Activated T-cell treated with anti-CD3 and anti-CD28 coated beads, Interleukin-2, amount 50 U/mL, for 72 hours (primary cell): ENCODE data around the gene TRIM52. TPM values are rescaled to one million over a fixed set of nuclear protein-coding genes. Genes with fewer than 3 reads are reported as not detected.
"Not testable (repeated sequence)": the region's sequence is repeated elsewhere in the genome, so short reads cannot be mapped to it uniquely, and the experiment has no call there.

Experiments
- ATAC-seq, 2 donors: fragments of 150-1000 bp; cut with Tn5 transposase; replicated peaks in 1 of 2; 2 replicates each; pipeline ENCODE4 v1.10.0; 2021; ENCODE audit warnings: moderate library complexity in 2 of 2, mild to moderate bottlenecking in 1 of 2
- DNase-seq, 2 donors: peaks; one replicate each; pipeline ENCODE4 v3.0.0; 2021 to 2022; ENCODE audit warnings: mixed read lengths in 1 of 2
- H3K27ac Mint-ChIP-seq: one replicate; pipeline ENCODE4 v1.8.0; 2022; ENCODE audit warnings: mild to moderate bottlenecking, moderate library complexity, mixed read lengths
- H3K27me3 Mint-ChIP-seq: one replicate; pipeline ENCODE4 v1.8.0; 2022; ENCODE audit warnings: low read depth, mixed read lengths
- H3K36me3 Mint-ChIP-seq, 2 donors: one replicate each; pipeline ENCODE4 v1.8.0; 2022; ENCODE audit warnings: mixed read lengths in 2 of 2, mild to moderate bottlenecking in 1 of 2; ENCODE audit not compliant: insufficient read depth in 2 of 2
- H3K4me1 Mint-ChIP-seq: one replicate; pipeline ENCODE4 v1.8.0; 2022; ENCODE audit warnings: low read depth, mixed read lengths
- H3K4me3 Mint-ChIP-seq, 2 donors: one replicate each; pipeline ENCODE4 v1.8.0; 2022; ENCODE audit warnings: mild to moderate bottlenecking in 2 of 2, mixed read lengths in 2 of 2, moderate library complexity in 2 of 2
- H3K9me3 Mint-ChIP-seq, 2 donors: one replicate each; pipeline ENCODE4 v1.8.0; 2022; ENCODE audit warnings: mixed read lengths in 2 of 2
- total RNA-seq, 2 donors: library from RNA; stranded (reverse); gene quantifications; one replicate each; pipeline ENCODE4 v1.2.3, GENCODE V29; 2022

Gene TRIM52
- 10 to 100 TPM; 19.2 to 22.7 TPM for total RNA-seq

DNA sequence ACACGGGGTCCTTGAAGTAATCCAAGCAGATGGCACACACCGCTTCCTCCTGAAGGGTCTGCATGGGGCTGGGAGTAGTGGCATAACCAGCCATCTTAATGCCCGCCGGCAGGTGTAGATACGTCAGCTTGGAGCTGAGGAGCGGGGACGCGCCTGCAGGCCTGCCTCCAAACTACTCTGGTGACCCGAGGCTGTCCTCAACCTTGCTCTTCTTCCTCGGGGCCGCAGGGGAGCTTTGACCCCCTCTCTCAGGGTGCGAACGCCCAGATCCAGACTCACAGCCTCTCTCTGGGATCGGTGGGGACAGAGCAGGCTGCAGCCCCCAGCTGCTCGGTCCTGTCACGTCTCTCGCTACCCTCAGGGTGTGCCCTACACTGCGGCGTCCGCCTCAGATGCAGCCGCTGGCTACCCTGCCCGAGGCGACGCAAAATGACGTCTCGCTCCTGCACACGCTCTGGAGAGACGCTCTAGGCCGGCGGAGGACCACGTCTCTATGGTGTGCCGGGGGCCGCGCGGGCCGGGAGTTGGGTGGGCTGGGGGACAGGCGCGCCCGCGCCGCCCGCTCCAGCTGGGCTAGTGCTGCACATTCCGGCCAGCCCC, at the start of gene TRIM52:
Gene TRIM52, minus strand, starts transcription at position 424 of the 600 bp plus-strand sequence. Its CDS starts 330 bp downstream, at position 94.
- Mint-ChIP-seq H3K4me1 (peaks cover 42% of the 10 kb centered on the region), H3K27ac (peak within 1 kb of the TSS; percentile 92), H3K9me3 (no peaks in the 10 kb centered on the region), H3K27me3 (no peaks in the 10 kb centered on the region), H3K4me3 (peak within 1 kb of the TSS; percentile 92 to 95), H3K36me3 (peaks cover 7 to 17% of the 10 kb centered on the region in 2 donors)
- DNase-seq (peak; percentile 91 to 94), ATAC-seq (peak; percentile 90 to 91)

- H3K27me3 Mint-ChIP-seq, DNase-seq, H3K4me3 Mint-ChIP-seq, H3K4me1 Mint-ChIP-seq, H3K27ac Mint-ChIP-seq, H3K9me3 Mint-ChIP-seq, ATAC-seq, H3K36me3 Mint-ChIP-seq: not testable (repeated sequence)
Observed at GRCh38 chr5:181287331-181287730, 26.4 kb upstream of the TRIM52 start.

GRCh38 chr5:181285962-181286705, 25.2 kb upstream of the TRIM52 start:
- not testable (repeated sequence) for DNase-seq, H3K27me3 Mint-ChIP-seq, H3K4me1 Mint-ChIP-seq, H3K27ac Mint-ChIP-seq, H3K4me3 Mint-ChIP-seq, H3K36me3 Mint-ChIP-seq, ATAC-seq, H3K9me3 Mint-ChIP-seq

DNA sequence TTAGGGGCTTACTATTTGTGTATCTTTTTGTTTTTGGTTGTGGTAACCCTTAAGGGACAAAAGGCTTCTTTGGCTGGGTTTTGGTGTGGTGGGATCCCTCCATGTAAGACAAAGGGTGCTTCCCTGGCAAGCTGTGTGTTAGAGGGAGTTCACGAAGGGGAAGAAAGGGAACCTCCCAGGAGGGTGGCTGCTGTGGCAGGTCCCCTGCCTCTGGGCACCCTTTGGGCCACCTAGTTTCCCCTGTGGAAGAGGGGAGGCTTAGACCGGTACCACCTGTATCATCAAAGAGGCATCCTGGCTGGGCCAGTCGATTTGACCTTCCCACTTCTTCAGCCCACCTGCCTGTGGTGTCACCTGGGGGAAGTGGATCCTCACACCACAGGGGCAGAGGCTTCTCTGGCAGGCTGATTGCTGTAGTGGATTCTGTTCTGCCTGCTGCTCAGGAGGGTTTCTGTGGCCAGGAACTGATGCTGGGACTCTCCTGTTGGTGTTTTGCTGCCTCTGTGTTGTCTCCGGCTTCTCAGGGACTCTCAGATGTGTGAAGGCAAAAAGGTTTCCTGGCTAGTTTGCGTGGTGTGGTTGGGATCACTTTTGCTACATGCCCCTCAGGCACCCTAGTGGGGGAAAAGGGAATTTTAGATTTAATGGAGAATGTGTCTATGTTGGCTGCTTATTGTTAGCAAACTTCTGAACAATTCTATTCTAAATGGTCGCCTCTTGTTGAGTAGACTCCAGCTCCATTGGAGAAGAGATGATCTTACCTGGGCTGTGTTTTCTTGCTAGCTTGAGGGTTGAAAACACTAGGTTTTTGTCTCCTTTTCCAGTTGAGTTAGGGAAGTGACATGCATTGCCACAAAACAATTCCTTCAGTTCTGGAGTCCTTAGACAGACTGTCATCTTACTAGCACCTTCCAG, 23.2 kb upstream of the TRIM52 start:
- DNase-seq, ATAC-seq: not testable (repeated sequence)

GRCh38 chr5:181283347-181283746, 22.4 kb upstream of the TRIM52 start:
- H3K36me3 Mint-ChIP-seq: no peaks in the 10 kb centered on the region
- no peaks in the 10 kb centered on the region for H3K27me3 Mint-ChIP-seq
- H3K9me3 Mint-ChIP-seq: no peaks in the 10 kb centered on the region
- ATAC-seq: no peak
- H3K27ac Mint-ChIP-seq: peak overlapping the region; percentile 10
- H3K4me1 Mint-ChIP-seq: peaks cover 4% of the 10 kb centered on the region
- no peak for DNase-seq
- no peak overlapping the region for H3K4me3 Mint-ChIP-seq

More for the DNA sequence above, 23.2 kb upstream of the TRIM52 start:
- H3K4me3 Mint-ChIP-seq, H3K9me3 Mint-ChIP-seq, H3K27me3 Mint-ChIP-seq, H3K36me3 Mint-ChIP-seq, H3K4me1 Mint-ChIP-seq, H3K27ac Mint-ChIP-seq: not testable (repeated sequence)

- ATAC-seq: no peak
- H3K4me1 Mint-ChIP-seq: peaks cover 4% of the 10 kb centered on the region
Observed at GRCh38 chr5:181282874-181283273, 21.9 kb upstream of the TRIM52 start.

DNA sequence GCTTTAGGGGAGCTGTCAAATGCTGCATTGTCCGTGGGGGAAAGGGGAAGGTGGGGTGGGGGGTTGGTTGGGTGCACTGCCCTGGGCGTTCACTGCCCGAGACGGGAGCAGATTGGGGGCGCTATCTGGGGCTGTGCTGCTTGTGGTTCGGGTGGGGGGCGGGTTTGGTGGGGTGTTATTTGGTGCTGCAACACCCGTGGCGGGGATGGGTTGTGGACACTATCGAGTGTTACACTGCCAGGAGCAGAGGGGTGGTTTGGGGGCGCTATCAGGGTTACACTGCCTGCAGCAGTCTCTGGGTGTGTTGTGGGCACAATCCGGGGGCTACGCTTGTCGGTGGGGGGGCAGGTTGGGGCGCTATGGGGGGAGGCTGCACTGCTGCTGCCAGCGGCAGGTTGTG, 21.5 kb upstream of the TRIM52 start:
- not testable (repeated sequence) for H3K27ac Mint-ChIP-seq, H3K9me3 Mint-ChIP-seq, DNase-seq, H3K4me1 Mint-ChIP-seq, ATAC-seq, H3K4me3 Mint-ChIP-seq, H3K36me3 Mint-ChIP-seq, H3K27me3 Mint-ChIP-seq

More at GRCh38 chr5:181282874-181283273, 21.9 kb upstream of the TRIM52 start:
- Mint-ChIP-seq H3K36me3 (no peaks in the 10 kb centered on the region), H3K9me3 (no peaks in the 10 kb centered on the region), H3K4me3 (no peak overlapping the region), H3K27me3 (no peaks in the 10 kb centered on the region), H3K27ac (peak overlapping the region; percentile 10)
- no peak for DNase-seq

DNA sequence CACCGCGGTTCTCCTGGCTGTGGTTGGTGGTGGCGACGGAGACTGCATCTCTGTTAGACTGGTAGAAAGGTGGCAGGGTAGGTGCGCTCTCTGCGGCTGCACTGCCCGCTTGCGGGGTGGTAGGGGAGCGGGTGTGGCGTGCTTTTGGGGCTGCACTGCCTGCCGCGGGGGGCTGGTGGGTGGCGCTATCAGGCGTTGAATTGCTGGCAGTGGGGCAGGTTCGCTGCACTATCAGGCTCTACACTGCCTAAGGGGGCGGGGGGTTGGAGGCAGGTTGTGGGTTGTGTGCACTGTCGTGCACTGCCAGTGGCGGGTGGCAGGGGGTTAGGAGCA, 21.0 kb upstream of the TRIM52 start:
- ATAC-seq (no peak), DNase-seq (no peak)
- H3K27ac Mint-ChIP-seq: no peak overlapping the region
- no peak overlapping the region for H3K4me3 Mint-ChIP-seq
- H3K9me3 Mint-ChIP-seq: no peaks in the 10 kb centered on the region
- no peaks in the 10 kb centered on the region for H3K36me3 Mint-ChIP-seq
- no peaks in the 10 kb centered on the region for H3K4me1 Mint-ChIP-seq
- H3K27me3 Mint-ChIP-seq: no peaks in the 10 kb centered on the region

- H3K27ac Mint-ChIP-seq: no peak overlapping the region
- H3K27me3 Mint-ChIP-seq: no peaks in the 10 kb centered on the region
- H3K4me3 Mint-ChIP-seq: no peak overlapping the region
- no peaks in the 10 kb centered on the region for H3K4me1 Mint-ChIP-seq
- ATAC-seq (no peak), DNase-seq (no peak)
- no peaks in the 10 kb centered on the region for H3K36me3 Mint-ChIP-seq
- no peaks in the 10 kb centered on the region for H3K9me3 Mint-ChIP-seq
Observed at GRCh38 chr5:181281077-181281983, 20.4 kb upstream of the TRIM52 start.

GRCh38 chr5:181280251-181280762, 19.4 kb upstream of the TRIM52 start:
- DNase-seq (no peak), ATAC-seq (no peak)
- H3K36me3 Mint-ChIP-seq: no peaks in the 10 kb centered on the region
- H3K27ac Mint-ChIP-seq: no peak overlapping the region
- no peak overlapping the region for H3K4me3 Mint-ChIP-seq
- H3K27me3 Mint-ChIP-seq: no peaks in the 10 kb centered on the region
- no peaks in the 10 kb centered on the region for H3K4me1 Mint-ChIP-seq
- no peaks in the 10 kb centered on the region for H3K9me3 Mint-ChIP-seq

DNA sequence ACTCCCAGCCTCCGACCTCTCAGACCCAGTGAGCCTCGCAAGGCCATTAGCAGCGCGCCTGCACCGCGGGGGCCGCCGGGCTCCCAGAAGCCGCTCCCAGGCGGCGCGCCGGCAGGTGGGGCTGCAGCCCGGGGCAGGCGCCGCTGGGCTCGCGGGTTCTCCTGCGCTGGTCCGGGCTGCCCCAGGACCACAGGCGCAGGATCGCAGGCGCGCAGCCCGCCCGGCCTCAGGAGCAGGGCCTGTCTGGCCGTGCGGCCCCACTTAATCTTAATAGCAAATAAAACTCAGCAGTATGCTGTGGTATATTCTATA, 12.4 kb upstream of the TRIM52 start:
- H3K36me3 Mint-ChIP-seq, H3K4me1 Mint-ChIP-seq, H3K27me3 Mint-ChIP-seq, H3K9me3 Mint-ChIP-seq, H3K27ac Mint-ChIP-seq: not testable (repeated sequence)
- peak overlapping the region in 1 of 2 donors; percentile 54 for H3K4me3 Mint-ChIP-seq
- DNase-seq (peak; percentile 16 to 29), ATAC-seq (peak in 1 of 2 donors; percentile 36)

- no peak for ATAC-seq
- no peak overlapping the region for H3K4me3 Mint-ChIP-seq
- no peaks in the 10 kb centered on the region for H3K9me3 Mint-ChIP-seq
- no peak for DNase-seq
- no peaks in the 10 kb centered on the region for H3K27me3 Mint-ChIP-seq
- no peaks in the 10 kb centered on the region for H3K36me3 Mint-ChIP-seq
- H3K27ac Mint-ChIP-seq: no peak overlapping the region
- H3K4me1 Mint-ChIP-seq: no peaks in the 10 kb centered on the region
Observed at GRCh38 chr5:181271081-181271480, 10.1 kb upstream of the TRIM52 start.
